GM19043 (cell line): ENCODE results near the gene HGFAC.
"Not testable (repeated sequence)": the region's sequence is repeated elsewhere in the genome, so short reads cannot be mapped to it uniquely, and the experiment has no call there.

ENCODE experiments used
- ATAC-seq: cut with Tn5 transposase; IDR thresholded peaks from one replicate; pipeline ENCODE4 v1.9.1; 2021; ENCODE audit warnings: low read depth; ENCODE audit not compliant: unreplicated experiment

HGFAC gene

DNA sequence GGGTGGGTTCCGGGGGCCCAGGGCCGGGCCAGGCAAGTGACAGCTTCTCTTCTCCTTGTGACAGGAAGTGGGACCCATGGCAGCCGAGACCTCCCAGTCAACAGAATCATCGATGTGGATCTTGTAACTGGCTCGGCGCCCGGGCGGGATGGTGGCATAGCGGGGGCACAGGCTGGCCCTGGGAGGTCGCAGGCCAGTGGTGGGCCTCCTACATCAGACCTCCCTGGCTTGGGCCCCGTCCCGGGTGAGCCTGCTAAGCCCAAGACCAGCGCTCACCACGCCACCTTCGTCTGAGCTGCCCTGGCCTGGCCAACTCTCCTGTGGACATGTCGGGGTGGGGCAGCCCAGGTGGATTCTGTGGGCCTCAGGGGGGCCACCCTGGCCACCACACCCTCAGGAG lies 2.4 kb upstream of the HGFAC start:
- no peak for ATAC-seq

DNA sequence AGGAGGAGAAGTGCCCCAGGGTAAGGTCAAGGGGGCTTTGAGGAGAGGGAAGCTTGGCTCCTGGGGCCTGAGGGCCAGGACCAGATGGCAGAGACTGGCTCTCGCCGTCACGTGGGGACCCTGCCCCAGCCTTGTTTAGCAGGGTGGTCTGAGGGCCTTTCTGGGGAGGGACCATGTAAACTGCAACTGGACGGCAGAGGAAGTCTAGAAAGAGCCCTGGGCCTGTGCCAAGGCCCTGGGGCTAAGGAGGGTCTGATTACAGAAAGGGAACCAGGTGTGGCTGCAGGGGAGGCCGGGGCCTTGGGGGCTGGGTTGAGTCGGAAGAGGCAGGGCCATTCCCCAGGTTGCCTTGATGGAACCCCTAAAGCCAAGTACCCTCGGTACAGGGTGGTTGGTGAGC lies 1.8 kb upstream of the HGFAC start:
- ATAC-seq: no peak

DNA sequence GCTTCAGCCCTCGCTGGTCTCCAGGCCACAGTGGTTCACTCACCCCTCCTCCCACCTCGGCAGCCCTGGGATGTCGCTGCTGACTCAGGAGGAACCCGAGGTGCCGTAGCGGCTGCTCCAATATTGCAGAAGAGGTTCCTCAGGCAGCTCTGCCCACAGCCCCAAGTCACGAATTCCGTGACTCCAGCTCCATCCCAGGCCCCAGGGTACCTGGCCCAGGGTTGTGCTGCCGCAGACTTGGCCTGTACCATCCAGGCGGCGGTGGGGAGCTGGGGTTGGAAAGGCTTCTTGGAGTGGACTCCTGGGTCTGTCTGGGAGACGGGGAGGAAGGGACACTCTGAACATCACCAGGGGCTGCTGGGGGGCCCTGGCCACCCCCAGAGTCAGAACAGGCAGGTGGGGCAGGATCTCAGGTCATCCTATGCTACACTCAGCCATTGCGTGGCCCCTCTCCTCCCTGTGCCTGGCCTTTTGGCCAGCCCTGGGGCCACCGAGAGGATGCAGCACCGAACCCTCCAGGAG lies 728 bp upstream of the HGFAC start:
- no peak for ATAC-seq

DNA sequence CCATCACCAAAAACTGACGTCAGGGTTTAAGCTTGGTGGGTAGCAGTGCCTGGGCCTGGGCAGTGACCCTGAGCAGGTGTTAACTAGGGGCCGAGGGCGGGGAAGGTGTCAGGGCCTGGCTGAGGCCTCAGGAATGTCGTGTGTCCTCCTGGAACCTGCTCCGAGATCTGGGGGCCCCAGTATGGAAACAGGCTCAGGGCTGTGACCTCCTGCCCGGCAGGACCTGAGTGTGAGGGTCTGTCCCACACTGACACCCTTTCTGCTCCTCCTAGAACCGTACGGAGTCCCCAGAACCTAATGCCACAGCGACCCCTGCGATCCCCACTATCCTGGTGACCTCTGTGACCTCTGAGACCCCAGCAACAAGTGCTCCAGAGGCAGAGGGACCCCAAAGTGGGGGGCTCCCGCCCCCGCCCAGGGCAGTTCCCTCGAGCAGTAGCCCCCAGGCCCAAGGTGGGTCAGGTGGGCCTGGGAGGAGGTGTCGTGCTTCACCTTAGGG lies 741 bp downstream of the HGFAC start:
- no peak for ATAC-seq

GRCh38 chr4:3442959-3443749 lies 1.4 kb downstream of the HGFAC start:
- ATAC-seq: no peak

DNA sequence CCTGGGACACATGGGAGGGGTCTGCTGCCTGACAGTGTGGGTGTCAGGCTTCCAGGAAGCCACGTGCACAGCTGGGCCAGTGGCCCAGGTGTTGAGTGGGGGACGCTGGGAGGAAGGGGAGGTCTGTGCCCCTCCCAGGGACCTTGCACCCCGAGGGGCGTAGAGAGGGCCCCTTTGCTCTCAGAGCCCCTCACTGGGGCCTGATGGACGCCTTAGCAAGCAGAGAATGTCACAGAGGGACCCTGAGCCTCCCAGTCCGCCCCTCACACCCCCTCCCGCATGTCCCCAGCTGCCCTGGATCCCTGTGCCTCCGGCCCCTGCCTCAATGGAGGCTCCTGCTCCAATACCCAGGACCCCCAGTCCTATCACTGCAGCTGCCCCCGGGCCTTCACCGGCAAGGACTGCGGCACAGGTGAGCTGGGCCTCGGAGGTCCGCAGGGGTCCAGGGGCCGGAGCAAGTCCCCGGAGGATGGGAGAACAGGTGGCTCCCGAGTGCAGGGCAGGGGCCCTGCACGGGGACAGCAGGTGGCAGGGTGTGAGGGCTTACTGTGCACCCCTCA lies 2.1 kb downstream of the HGFAC start:
- no peak for ATAC-seq

DNA sequence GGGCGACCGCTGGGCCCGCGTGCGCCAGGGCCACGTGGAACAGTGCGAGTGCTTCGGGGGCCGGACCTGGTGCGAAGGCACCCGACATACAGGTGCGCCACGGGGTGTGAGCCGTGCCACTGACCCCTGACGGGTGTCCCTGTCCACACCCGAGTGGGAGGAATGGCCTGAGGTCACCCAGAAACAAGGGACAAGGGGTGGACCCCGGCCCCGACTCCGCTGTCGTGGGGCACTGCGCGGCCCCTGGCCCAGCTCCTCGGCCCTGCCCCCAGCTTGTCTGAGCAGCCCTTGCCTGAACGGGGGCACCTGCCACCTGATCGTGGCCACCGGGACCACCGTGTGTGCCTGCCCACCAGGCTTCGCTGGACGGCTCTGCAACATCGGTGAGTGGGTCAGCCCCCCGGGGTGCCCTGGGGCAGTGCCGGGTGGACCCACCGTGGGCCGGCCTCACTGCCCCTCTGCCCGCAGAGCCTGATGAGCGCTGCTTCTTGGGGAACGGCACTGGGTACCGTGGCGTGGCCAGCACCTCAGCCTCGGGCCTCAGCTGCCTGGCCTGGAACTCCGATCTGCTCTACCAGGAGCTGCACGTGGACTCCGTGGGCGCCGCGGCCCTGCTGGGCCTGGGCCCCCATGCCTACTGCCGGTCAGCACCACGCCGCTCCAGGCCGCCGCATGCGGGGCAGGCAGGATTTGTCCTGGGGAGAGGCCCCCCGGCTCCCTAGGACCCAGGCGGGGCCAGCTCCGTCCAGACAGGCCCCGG lies 2.8 kb downstream of the HGFAC start:
- ATAC-seq: no peak

GRCh38 chr4:3445111-3445820 lies 3.5 kb downstream of the HGFAC start:
- ATAC-seq: no peak

DNA sequence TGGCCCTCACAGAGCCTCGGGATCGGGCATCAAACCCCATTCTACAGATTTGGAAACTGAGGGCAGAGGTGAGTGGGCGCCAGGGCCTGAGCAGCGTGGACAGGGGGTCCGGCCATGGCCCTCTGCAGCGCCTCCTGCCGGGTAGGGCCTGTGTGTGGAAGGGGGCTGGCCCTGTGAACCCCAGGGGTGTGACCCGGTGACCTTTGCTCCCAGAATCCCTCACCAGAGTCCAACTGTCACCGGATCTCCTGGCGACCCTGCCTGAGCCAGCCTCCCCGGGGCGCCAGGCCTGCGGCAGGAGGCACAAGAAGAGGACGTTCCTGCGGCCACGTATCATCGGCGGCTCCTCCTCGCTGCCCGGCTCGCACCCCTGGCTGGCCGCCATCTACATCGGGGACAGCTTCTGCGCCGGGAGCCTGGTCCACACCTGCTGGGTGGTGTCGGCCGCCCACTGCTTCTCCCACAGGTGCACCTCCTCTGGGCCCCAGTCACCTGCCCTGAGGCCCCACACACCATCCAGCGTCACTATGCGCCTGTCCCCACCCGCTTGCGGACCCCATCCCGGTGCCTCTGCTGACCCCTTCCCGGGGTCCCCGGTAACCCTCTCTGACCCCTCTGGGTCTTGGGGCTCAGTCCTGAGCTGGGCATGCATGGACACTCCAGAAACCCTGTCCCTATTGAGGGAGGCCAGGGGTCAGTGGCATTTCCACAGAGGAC lies 4.2 kb downstream of the HGFAC start:
- ATAC-seq: no peak

GRCh38 chr4:3446631-3447320 lies 5.0 kb downstream of the HGFAC start:
- no peak for ATAC-seq

DNA sequence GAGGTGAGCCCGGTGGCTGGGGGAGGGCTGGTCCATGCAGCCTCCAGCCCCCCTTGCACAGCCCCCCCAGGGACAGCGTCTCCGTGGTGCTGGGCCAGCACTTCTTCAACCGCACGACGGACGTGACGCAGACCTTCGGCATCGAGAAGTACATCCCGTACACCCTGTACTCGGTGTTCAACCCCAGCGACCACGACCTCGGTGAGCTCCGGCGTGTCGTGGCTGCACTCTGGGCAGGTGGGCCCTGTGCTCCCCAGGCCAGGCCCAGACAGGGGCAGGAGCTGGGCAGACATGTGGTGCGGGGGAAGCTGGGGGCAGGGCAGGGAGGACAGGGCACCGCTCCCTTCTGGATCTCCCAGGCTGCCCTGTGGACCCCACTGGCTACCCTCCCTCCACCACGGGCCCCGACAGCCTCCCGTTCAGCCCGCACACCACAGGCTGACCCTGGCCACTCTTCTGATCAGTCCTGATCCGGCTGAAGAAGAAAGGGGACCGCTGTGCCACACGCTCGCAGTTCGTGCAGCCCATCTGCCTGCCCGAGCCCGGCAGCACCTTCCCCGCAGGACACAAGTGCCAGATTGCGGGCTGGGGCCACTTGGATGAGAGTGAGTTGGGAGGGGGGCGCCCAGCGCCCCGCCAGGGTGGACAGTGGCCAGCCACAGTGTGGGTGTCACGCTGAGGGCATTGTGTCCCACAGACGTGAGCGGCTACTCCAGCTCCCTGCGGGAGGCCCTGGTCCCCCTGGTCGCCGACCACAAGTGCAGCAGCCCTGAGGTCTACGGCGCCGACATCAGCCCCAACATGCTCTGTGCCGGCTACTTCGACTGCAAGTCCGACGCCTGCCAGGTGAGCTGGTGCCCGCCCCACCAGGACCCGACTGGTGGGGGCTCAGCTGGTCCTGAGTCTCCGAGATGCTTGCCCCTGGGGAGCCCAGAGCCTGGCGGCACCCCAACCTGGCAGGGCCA lies 5.9 kb downstream of the HGFAC start:
- ATAC-seq: no peak

- no peak for ATAC-seq
These were observed 7.3 kb downstream of the HGFAC start for GRCh38 chr4:3449047-3449573.

DNA sequence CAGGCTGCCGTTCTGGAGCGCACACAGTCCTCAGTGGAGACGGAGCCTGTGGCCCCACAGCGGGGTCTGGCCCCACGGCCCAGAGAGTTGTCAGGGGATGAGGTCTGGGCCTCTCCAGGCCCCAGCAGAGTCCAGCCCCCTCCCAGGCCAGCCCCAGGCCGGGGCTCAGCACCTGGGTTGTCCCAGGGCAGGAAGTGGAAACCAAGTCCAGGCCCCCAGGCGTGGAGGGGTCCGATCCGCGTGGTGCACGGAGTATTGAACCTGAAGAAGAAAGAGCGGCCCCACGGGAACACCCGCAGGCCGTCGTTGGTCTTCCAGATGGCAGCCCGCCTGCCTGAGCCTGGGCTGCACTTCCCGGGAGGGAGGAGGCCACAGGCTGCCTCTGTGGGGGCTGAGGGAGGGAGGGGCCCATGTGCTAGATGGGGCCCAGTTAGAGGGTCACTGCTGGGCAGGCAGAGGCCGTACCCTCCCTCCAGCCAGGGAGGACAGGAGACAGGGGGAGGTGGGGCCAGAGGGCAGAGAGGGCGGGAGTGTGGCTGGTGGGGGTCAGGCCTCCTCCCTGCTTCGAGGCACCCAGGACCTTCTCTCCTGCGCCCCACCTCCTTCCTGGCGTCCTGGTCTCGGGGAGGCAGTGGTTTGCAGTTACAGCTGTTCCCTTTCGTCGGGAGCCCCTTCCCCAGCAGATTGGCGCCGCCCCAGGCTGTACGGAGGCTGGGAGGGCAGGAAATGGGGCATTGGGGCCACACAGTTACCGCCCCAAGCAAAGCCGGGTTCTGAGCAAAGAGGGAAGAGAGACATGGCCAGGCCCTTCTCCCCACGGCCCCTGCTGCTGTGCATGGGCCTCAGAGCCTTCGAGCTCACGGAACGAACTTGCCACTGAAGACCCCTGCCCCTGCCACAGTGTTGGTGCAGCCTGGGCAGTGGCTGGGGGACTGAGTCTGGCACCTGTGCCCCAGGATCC lies 8.1 kb downstream of the HGFAC start:
- no peak for ATAC-seq

DNA sequence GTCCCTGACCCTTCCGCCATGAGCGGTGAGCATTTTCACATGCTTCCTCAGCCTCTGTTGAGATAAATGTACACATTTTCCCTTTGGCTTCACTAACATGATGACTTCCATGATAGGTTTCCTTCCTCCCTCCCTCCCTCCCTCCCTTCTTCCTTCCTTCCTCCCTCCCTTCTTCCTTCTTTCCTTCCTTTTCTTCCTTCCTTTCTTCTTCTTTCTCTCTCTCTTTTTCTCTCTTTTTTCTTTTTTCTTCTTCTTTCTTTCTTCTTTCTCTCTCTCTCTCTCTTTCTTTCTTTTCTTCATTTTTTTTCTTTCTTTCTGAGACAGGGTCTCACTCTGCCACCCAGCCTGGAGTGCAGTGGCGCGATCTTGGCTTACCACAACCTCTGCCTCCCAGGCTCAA lies 8.9 kb downstream of the HGFAC start:
- no peak for ATAC-seq

DNA sequence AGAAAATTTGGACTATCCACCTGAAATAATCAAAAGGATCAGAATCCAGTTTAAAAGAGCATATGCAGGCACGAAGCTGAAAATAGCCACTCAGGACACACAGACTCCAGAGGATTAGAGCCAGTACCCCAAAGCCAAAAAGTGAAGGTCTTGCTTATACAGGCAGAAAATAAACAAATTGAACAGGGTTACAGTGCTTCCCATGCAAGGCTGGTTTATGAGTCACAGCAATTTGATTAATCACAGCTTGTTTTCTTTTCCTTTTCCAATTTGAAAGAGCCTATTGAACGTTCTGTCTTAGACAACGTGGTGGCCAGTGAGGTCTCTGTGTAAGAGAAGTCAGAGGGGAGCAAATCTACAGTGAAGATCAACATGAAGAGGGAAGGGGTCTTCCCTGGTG lies 10.2 kb downstream of the HGFAC start:
- ATAC-seq: no peak

DNA sequence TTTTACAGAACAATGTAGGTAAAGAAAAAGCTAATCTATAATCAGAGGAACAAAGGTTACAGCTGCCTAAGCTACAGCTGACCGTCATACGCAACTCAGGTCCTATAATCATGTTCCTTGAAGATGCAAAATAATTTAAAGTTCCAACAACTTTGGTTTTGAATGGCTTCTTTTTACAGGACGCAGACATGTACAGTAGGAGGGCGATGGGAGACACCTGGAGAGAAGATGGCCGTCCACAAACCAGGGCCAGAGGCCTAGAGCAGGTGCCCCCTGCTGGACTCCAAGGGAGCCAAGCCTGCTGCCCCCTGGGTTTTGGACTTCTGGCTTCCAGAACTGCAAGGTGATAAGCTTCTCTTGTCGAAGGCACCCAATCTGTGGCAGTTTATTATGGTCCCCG lies 10.6 kb downstream of the HGFAC start:
- ATAC-seq: no peak

- ATAC-seq: not testable (repeated sequence)
These were observed 13.8 kb downstream of the HGFAC start for GRCh38 chr4:3455596-3455995.
